ENCODE measurements around the gene COPS2. TPM values are rescaled to one million over a fixed set of nuclear protein-coding genes. Genes with fewer than 3 reads are reported as not detected.

COPS2 gene
- total RNA-seq, 5 donors from 2014 or later (not counting 1 experiment from before 2014, with no cell fraction given) = 41.3 to 104 (median 45.6) TPM

DNA sequence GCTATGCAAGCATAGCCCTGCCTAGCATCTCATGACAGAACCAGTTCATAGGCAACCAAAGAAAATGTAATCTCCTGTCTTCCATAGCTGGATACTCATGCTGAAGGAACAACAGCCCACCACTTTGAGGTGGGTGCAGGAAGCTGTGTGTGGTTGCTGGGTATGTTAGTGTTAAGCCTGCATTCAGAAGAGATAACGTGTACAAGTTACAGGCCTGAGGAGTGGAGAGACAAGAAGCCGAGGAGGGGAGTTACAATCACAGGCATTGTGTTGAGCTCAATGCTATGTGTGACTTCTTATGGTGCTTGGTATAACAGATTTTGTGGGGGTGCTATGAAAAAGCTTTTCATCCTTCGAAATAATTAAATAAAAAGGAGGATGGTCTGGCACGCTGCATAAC lies 66.4 kb downstream of the COPS2 start:
- Mint-ChIP-seq H3K27ac (no peak overlapping the region), H3K4me3 (no peak overlapping the region), H3K27me3 (no peaks in the 10 kb centered on the region), H3K36me3 (no peaks in the 10 kb centered on the region), H3K4me1 (no peaks in the 10 kb centered on the region), H3K9me3 (no peaks in the 10 kb centered on the region)
- no peaks in the 10 kb centered on the region for H3K4me1 ChIP-seq (ENCODE audit: control insufficient read depth in 1 of 2, extremely low read depth in 1 of 2, insufficient read depth in 2 of 2, low read length in 2 of 2)
- no peaks in the 10 kb centered on the region for H3K36me3 ChIP-seq (ENCODE audit: control insufficient read depth in 2 of 2, extremely low read depth in 1 of 2, insufficient read depth in 1 of 2, low read length in 1 of 2)
- DNase-seq = no peak
- no peak overlapping the region for H3K4me3 ChIP-seq (ENCODE audit: control insufficient read depth in 1 of 2, extremely low read depth in 1 of 2, low read length in 1 of 2)
- H3K27me3 ChIP-seq (replicated peaks in 1 of 2; ENCODE audit: control insufficient read depth in 2 of 2, extremely low read depth in 1 of 2, insufficient read depth in 2 of 2, low read length in 1 of 2) = no peaks in the 10 kb centered on the region
- no peak for ATAC-seq (replicated peaks in 1 of 4)
- WGBS (ENCODE audit: insufficient coverage) = 86% methylated on average over 1 of the region's 4 CpGs
- CTCF ChIA-PET = interaction anchor here in 1 of 2 donors (0.6 to 0.7 kb wide), 2 partner anchors 231 to 1531 kb away, joined by 3 to 5 read pairs; no protein-coding TSS in a partner anchor
- no peaks in the 10 kb centered on the region for H3K9me3 ChIP-seq
- POLR2A ChIA-PET = no interaction called here
- no peak overlapping the region for H3K27ac ChIP-seq (ENCODE audit: low read length)

DNA sequence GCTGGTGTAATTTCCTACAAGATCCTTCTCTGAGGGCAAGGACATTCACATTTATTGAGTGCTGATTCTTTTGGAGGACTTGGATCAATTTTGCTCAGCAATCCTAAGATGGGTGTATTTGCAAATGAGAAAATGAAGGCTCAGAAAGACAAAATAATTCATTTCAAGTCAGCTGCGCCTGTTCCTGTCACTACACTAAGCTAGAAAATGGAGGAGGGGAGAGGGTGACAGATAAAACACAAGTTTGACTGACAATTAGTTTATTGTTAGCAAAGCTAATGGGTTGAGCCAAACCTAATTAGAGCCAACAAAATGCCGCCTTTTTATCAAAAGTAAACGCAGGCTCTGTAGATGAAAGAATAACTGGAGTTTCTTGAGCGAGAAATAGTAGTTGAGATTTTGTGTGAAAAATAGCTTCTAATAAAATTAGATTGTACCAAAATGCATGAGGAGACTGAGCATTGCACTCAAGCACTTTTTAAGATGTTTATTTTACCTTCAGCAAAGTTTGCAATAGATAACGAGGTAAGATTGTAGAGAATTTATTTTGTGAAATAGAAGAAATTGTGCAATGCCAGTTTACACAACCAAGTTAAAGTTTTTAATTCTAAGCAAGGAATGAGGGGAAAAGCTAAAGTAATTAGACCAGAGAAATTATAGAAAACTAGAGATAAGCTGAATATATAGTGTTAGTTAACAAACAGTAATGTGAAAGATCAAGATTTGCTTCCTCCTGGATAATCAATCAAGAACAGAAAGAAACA lies 69.5 kb downstream of the COPS2 start:
- no peak for ATAC-seq (replicated peaks in 1 of 4)
- Mint-ChIP-seq H3K4me1 (no peaks in the 10 kb centered on the region), H3K27ac (no peak overlapping the region), H3K36me3 (no peaks in the 10 kb centered on the region), H3K27me3 (peaks cover 0 to 4% of the 10 kb centered on the region in 2 donors), H3K4me3 (no peak overlapping the region), H3K9me3 (no peaks in the 10 kb centered on the region)
- no peak for DNase-seq
- POLR2A ChIA-PET = no interaction called here
- no peaks in the 10 kb centered on the region for H3K36me3 ChIP-seq (ENCODE audit: control insufficient read depth in 2 of 2, extremely low read depth in 1 of 2, insufficient read depth in 1 of 2, low read length in 1 of 2)
- WGBS (ENCODE audit: insufficient coverage) = 100% methylated on average over 3 of the region's 5 CpGs
- CTCF ChIA-PET = no interaction called here
- H3K4me1 ChIP-seq (ENCODE audit: control insufficient read depth in 1 of 2, extremely low read depth in 1 of 2, insufficient read depth in 2 of 2, low read length in 2 of 2) = no peaks in the 10 kb centered on the region
- no peak overlapping the region for H3K27ac ChIP-seq (ENCODE audit: low read length)
- H3K27me3 ChIP-seq (replicated peaks in 1 of 2; ENCODE audit: control insufficient read depth in 2 of 2, extremely low read depth in 1 of 2, insufficient read depth in 2 of 2, low read length in 1 of 2) = no peaks in the 10 kb centered on the region
- no peak overlapping the region for H3K4me3 ChIP-seq (ENCODE audit: control insufficient read depth in 1 of 2, extremely low read depth in 1 of 2, low read length in 1 of 2)
- H3K9me3 ChIP-seq = no peaks in the 10 kb centered on the region

DNA sequence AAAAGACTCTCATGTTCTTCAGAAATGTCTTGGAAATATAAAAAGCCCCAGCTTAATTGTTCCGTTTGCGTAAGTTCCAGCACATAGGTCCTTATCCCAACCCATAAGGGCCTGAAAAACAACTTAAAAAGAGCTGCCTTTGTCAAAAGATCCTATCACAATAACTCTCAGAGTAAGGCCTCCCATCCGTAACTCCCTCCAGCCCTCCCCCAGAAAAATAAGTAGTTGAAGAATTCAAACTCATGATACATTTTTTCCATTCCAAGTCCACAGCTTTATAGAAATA lies 71.2 kb downstream of the COPS2 start:
- ChIA-PET CTCF (interaction anchor here in 1 of 2 donors (0.7 kb wide), 1 partner anchor 23 kb away, joined by 4 read pairs; no protein-coding TSS in a partner anchor), POLR2A (no interaction called here)
- Histone ChIP-seq H3K9me3 (no peaks in the 10 kb centered on the region), H3K27me3 (replicated peaks in 1 of 2; ENCODE audit: control insufficient read depth in 2 of 2, extremely low read depth in 1 of 2, insufficient read depth in 2 of 2, low read length in 1 of 2) (peaks cover 0 to 4% of the 10 kb centered on the region in 2 experiments), H3K27ac (ENCODE audit: low read length) (no peak overlapping the region), H3K4me1 (ENCODE audit: control insufficient read depth in 1 of 2, extremely low read depth in 1 of 2, insufficient read depth in 2 of 2, low read length in 2 of 2) (no peaks in the 10 kb centered on the region), H3K36me3 (ENCODE audit: control insufficient read depth in 2 of 2, extremely low read depth in 1 of 2, insufficient read depth in 1 of 2, low read length in 1 of 2) (no peaks in the 10 kb centered on the region), H3K4me3 (ENCODE audit: control insufficient read depth in 1 of 2, extremely low read depth in 1 of 2, low read length in 1 of 2) (no peak overlapping the region)
- H3K27ac Mint-ChIP-seq = no peak overlapping the region
- H3K4me1 Mint-ChIP-seq = no peaks in the 10 kb centered on the region
- no peak for DNase-seq
- H3K27me3 Mint-ChIP-seq = peaks cover 3 to 4% of the 10 kb centered on the region in 2 donors
- H3K36me3 Mint-ChIP-seq = no peaks in the 10 kb centered on the region
- no peak for ATAC-seq (replicated peaks in 1 of 4)
- no peak overlapping the region for H3K4me3 Mint-ChIP-seq
- 100% methylated on average over 2 of the region's 3 CpGs for WGBS (ENCODE audit: insufficient coverage)
- no peaks in the 10 kb centered on the region for H3K9me3 Mint-ChIP-seq

DNA sequence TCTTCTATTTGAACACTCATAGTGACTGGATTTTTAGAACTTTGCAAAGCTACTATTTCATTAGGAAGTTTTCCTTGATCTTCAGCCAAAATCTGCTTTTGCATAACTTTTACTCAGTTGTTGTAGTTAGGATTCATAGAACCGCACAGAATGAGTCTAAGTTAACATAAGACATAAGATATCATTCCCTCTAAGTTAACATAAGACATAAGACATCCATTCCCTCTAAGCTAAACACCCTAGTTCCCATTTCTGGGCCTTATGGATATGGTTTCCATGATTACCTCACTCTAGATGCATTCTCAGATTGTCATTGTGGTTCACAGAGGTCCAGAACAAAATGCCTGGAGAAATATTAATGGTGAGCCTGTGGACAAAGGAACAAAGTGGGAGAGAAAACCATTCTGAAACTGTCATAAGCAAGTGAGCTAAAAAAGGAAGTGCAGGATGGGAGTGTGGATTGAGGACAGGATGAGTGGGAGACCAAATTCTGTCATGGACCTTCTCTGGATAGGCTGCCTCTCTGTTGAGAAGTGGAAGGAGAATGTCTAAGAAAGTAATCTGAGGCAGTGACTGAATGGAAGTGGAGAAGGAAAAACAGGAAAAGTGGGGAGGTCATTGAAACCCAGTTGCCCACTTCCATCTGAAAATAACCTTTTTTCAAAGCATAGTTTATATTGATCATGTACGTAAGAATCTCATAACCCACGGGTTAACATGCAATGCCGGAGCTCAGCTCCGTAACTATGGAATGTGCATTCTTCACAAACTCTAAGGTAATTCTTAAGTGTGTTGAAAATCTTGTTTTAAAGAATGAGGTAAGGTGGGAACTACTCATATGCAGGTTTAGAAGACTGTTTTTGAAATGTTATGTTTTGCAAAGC lies 71.8 kb downstream of the COPS2 start:
- H3K27me3 Mint-ChIP-seq = peaks cover 3 to 4% of the 10 kb centered on the region in 2 donors
- Histone ChIP-seq H3K4me1 (ENCODE audit: control insufficient read depth in 1 of 2, extremely low read depth in 1 of 2, insufficient read depth in 2 of 2, low read length in 2 of 2) (no peaks in the 10 kb centered on the region), H3K9me3 (no peaks in the 10 kb centered on the region), H3K27me3 (replicated peaks in 1 of 2; ENCODE audit: control insufficient read depth in 2 of 2, extremely low read depth in 1 of 2, insufficient read depth in 2 of 2, low read length in 1 of 2) (peaks cover 0 to 4% of the 10 kb centered on the region in 2 experiments), H3K4me3 (ENCODE audit: control insufficient read depth in 1 of 2, extremely low read depth in 1 of 2, low read length in 1 of 2) (no peak overlapping the region), H3K27ac (ENCODE audit: low read length) (no peak overlapping the region), H3K36me3 (ENCODE audit: control insufficient read depth in 2 of 2, extremely low read depth in 1 of 2, insufficient read depth in 1 of 2, low read length in 1 of 2) (no peaks in the 10 kb centered on the region)
- no peaks in the 10 kb centered on the region for H3K9me3 Mint-ChIP-seq
- ATAC-seq (replicated peaks in 1 of 4) (no peak), DNase-seq (no peak)
- 100% methylated on average over 2 of the region's 5 CpGs for WGBS (ENCODE audit: insufficient coverage)
- ChIA-PET POLR2A (no interaction called here), CTCF (no interaction called here)
- H3K27ac Mint-ChIP-seq = no peak overlapping the region
- H3K4me1 Mint-ChIP-seq = no peaks in the 10 kb centered on the region
- H3K4me3 Mint-ChIP-seq = no peak overlapping the region
- no peaks in the 10 kb centered on the region for H3K36me3 Mint-ChIP-seq

DNA sequence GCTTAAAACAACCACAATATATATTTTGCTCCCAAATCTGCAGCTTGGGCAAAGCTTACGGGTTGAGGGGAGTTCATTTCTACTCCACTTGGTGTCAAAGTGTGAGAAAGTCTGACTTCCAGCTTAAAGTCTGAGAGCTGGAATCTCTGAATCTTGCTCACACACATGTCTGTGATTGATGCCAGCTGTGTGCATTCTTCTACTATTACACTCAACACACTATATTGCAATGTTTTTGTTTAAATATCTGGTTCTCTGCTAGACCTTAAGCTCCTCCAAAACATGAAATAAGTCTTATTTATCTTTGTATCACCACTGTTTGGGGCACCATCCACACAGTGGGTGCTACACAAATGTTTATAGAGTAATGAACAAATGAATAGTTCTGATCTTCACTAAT lies 72.4 kb downstream of the COPS2 start:
- Histone ChIP-seq H3K36me3 (ENCODE audit: control insufficient read depth in 2 of 2, extremely low read depth in 1 of 2, insufficient read depth in 1 of 2, low read length in 1 of 2) (no peaks in the 10 kb centered on the region), H3K4me3 (ENCODE audit: control insufficient read depth in 1 of 2, extremely low read depth in 1 of 2, low read length in 1 of 2) (no peak overlapping the region), H3K27me3 (replicated peaks in 1 of 2; ENCODE audit: control insufficient read depth in 2 of 2, extremely low read depth in 1 of 2, insufficient read depth in 2 of 2, low read length in 1 of 2) (peaks cover 0 to 4% of the 10 kb centered on the region in 2 experiments), H3K9me3 (no peaks in the 10 kb centered on the region), H3K27ac (ENCODE audit: low read length) (no peak overlapping the region), H3K4me1 (ENCODE audit: control insufficient read depth in 1 of 2, extremely low read depth in 1 of 2, insufficient read depth in 2 of 2, low read length in 2 of 2) (no peaks in the 10 kb centered on the region)
- WGBS (ENCODE audit: insufficient coverage) = no CpG with 5 or more reads among the region's 1 CpG
- Mint-ChIP-seq H3K4me3 (no peak overlapping the region), H3K36me3 (no peaks in the 10 kb centered on the region), H3K9me3 (no peaks in the 10 kb centered on the region), H3K4me1 (no peaks in the 10 kb centered on the region), H3K27me3 (peaks cover 3 to 7% of the 10 kb centered on the region in 2 donors), H3K27ac (no peak overlapping the region)
- no peak for ATAC-seq (replicated peaks in 1 of 4)
- DNase-seq = no peak
- ChIA-PET CTCF (no interaction called here), POLR2A (no interaction called here)

DNA sequence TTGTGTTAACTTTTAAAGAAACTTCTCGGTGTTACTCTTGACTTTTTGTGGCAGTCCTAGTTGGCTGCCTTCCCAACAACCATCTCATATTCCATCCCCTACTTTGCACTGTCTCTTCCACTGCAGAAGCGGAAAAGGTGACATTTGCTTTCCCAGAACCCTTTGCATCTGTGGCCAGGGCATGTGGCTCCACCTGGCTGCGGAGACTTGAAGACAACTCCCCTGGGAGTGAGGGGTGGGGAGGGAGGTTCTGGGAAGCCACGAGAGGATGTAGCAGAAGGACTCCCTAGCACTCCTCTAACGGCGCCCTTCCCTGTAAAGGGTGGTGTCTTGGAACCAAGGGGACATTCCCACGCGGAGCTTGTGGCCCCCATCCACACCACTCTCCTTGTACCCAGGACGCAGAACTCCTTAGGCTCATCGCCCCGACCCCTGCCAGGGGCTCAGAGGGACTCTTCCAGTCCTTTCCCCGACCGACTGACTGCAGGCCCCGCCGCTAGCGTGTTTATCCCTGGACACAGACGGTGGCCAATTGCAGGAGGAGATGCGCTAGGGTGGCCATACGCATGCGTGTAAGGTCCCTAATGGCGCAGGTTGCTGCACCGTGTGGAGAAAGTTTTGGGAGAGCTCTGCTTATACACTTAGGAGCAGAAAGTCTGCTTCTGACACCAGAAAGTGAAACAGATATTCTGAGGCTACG lies 75.9 kb downstream of the COPS2 start:
- Mint-ChIP-seq H3K4me3 (no peak overlapping the region), H3K27ac (no peak overlapping the region), H3K36me3 (no peaks in the 10 kb centered on the region), H3K9me3 (no peaks in the 10 kb centered on the region), H3K27me3 (peaks cover 3 to 7% of the 10 kb centered on the region in 2 donors), H3K4me1 (no peaks in the 10 kb centered on the region)
- no peaks in the 10 kb centered on the region for H3K9me3 ChIP-seq
- WGBS (ENCODE audit: insufficient coverage) = 94% methylated on average over 18 of the region's 23 CpGs
- DNase-seq (no peak), ATAC-seq (replicated peaks in 1 of 4) (no peak)
- H3K27me3 ChIP-seq (replicated peaks in 1 of 2; ENCODE audit: control insufficient read depth in 2 of 2, extremely low read depth in 1 of 2, insufficient read depth in 2 of 2, low read length in 1 of 2) = peaks cover 0 to 4% of the 10 kb centered on the region in 2 experiments
- POLR2A ChIA-PET = no interaction called here
- H3K27ac ChIP-seq (ENCODE audit: low read length) = no peak overlapping the region
- CTCF ChIA-PET = no interaction called here
- H3K4me3 ChIP-seq (ENCODE audit: control insufficient read depth in 1 of 2, extremely low read depth in 1 of 2, low read length in 1 of 2) = no peak overlapping the region
- H3K4me1 ChIP-seq (ENCODE audit: control insufficient read depth in 1 of 2, extremely low read depth in 1 of 2, insufficient read depth in 2 of 2, low read length in 2 of 2) = no peaks in the 10 kb centered on the region
- no peaks in the 10 kb centered on the region for H3K36me3 ChIP-seq (ENCODE audit: control insufficient read depth in 2 of 2, extremely low read depth in 1 of 2, insufficient read depth in 1 of 2, low read length in 1 of 2)

Data from T-cell (primary cell).